ENCODE measurements around the gene UBQLN1.

GRCh38 chr9:83652433-83652832, 55.3 kb downstream of the UBQLN1 start:
- no peak for TF ChIP-seq CTCF (IDR thresholded peaks at IDR 0.05)
- no peak for TF ChIP-seq POLR2A (IDR thresholded peaks at IDR 0.05)

All from tibial nerve (tissue), 3 donors.